ENCODE data around the gene CDH11. TPM values are rescaled to one million over a fixed set of nuclear protein-coding genes. Genes with fewer than 3 reads are reported as not detected.

CDH11 gene
- total RNA-seq, 1 experiment from 2014 or later, result 5.4 TPM

DNA sequence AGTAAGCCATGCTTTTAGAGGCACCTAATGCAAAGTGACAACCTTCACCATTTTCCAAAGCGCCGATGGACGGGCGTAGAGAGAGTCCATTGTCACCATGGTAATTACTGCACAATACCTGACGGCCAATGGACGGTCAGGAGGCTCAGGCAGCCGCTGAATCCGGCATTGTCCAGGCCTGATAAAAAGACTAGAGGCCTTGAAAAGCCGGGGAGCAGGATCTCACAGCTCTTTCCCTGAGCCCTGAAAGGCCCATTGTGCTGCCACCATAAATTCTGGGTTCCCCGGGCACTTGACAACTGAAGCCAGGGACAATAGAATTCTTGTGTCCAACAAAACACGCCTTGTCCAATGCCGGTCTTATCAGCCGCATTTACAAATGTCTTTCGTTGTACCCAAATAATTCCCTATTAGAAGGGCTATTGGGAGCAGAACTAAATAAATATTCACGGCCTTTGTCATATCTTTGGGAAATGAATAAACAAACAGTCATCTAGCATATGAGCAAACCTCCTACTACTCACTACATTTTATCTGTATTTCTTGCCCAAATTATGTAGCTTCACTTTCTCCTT, 62.4 kb downstream of the CDH11 start:
- no peak overlapping the region for H3K4me3 Mint-ChIP-seq
- no peaks in the 10 kb centered on the region for H3K9me3 ChIP-seq (ENCODE audit: control insufficient read depth, low read depth, low read length)
- no peak overlapping the region for H2BK12ac ChIP-seq (ENCODE audit: insufficient read length, low read depth, low read length)
- no peak overlapping the region for H2BK5ac ChIP-seq (ENCODE audit: insufficient read length, low read length)
- H2AK5ac ChIP-seq (ENCODE audit: insufficient read length, low read length), result no peak overlapping the region
- no peaks in the 10 kb centered on the region for H3K79me1 ChIP-seq (ENCODE audit: insufficient read depth, low read depth, low read length, poor library complexity, severe bottlenecking)
- no peak overlapping the region for H3K4me2 ChIP-seq (ENCODE audit: insufficient read depth, insufficient read length, low read length)
- no peaks in the 10 kb centered on the region for H3K23me2 ChIP-seq (ENCODE audit: insufficient read length, low read depth, low read length, poor library complexity, severe bottlenecking)
- H3K4me1 Mint-ChIP-seq, result no peaks in the 10 kb centered on the region
- H2BK120ac ChIP-seq (ENCODE audit: low read depth, low read length, poor library complexity, severe bottlenecking), result no peak overlapping the region
- H3K27me3 ChIP-seq (ENCODE audit: insufficient read depth, low read length), result no peaks in the 10 kb centered on the region
- H3K18ac ChIP-seq (ENCODE audit: insufficient read length, low read depth, low read length), result no peak overlapping the region
- H3T11ph ChIP-seq (ENCODE audit: low read length), result no peak overlapping the region
- H3K56ac ChIP-seq (ENCODE audit: insufficient read length, low read depth, low read length), result no peak overlapping the region
- H3K36me3 Mint-ChIP-seq (ENCODE audit: insufficient read depth in 1 of 3, low read depth in 3 of 3), result no peaks in the 10 kb centered on the region
- no peaks in the 10 kb centered on the region for H3K9me3 Mint-ChIP-seq
- no peak overlapping the region for H2AFZ ChIP-seq (ENCODE audit: low read length)
- H4K20me1 ChIP-seq (ENCODE audit: control insufficient read depth, insufficient read depth, insufficient read length), result no peaks in the 10 kb centered on the region
- H3K27ac ChIP-seq (ENCODE audit: insufficient read length, low read depth, low read length), result no peak overlapping the region
- H3K27ac Mint-ChIP-seq, result no peak overlapping the region
- H4K8ac ChIP-seq (replicated peaks; ENCODE audit: insufficient read length, low read depth, low read length), result no peak overlapping the region
- H3K27me3 Mint-ChIP-seq (ENCODE audit: low read depth), result no peaks in the 10 kb centered on the region
- no peak overlapping the region for H3K9ac ChIP-seq (ENCODE audit: extremely low read depth, insufficient read length, low read length)
- H3K14ac ChIP-seq (ENCODE audit: insufficient read depth, low read length), result no peak overlapping the region
- no peak overlapping the region for H3K4ac ChIP-seq (ENCODE audit: low read depth, low read length)
- no peak for DNase-seq
- no peaks in the 10 kb centered on the region; the same call in 1 of the 2 replicates for H3K79me2 ChIP-seq (ENCODE audit: insufficient read depth, low read length)
- no peak for TF ChIP-seq CTCF (conservative IDR thresholded peaks at IDR 0.05)
- no peak overlapping the region for H2BK15ac ChIP-seq (ENCODE audit: low read depth, low read length)
- H3K23ac ChIP-seq (ENCODE audit: insufficient read length, low read depth, low read length), result no peak overlapping the region
- H4K91ac ChIP-seq (ENCODE audit: insufficient read length, low read depth, low read length), result no peak overlapping the region
- no peak overlapping the region for H4K5ac ChIP-seq (ENCODE audit: insufficient read length, low read depth, low read length)
- no peak overlapping the region for H2BK20ac ChIP-seq (ENCODE audit: low read depth, low read length, poor library complexity, severe bottlenecking)
- H3K4me1 ChIP-seq (ENCODE audit: insufficient read depth, low read length), result no peaks in the 10 kb centered on the region
- no CpG with 5 or more reads among the region's 15 CpGs for WGBS (ENCODE audit: extremely low coverage, insufficient read length, low lambda C conversion rate)
